ENCODE results near the gene ENTPD3. TPM values are rescaled to one million over a fixed set of nuclear protein-coding genes. Genes with fewer than 3 reads are reported as not detected.
"Not testable (repeated sequence)": the region's sequence is repeated elsewhere in the genome, so short reads cannot be mapped to it uniquely, and the experiment has no call there.

The ENTPD3 gene
- total and polyA plus RNA-seq, 7 experiments from 2014 or later, result not detected

DNA sequence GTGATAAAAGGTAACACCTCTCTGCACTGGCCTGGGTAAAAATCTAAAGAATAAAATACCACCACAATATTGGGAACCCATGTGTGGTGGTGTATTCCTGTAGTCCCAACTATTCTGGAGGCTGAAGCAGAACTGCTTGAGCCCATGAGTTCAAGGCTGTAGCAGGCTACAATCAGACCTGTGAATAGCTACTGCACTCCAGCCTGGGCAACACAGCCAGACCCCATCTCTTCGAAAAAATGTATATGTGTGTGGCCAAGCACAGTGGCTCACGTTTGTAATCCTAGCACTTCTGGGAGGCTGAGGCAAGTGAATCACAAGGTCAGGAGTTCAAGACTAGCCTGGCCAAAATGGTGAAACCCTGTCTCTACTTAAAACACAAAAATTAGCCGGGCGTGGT lies 68.3 kb downstream of the ENTPD3 start:
- ChIA-PET POLR2A (interaction anchor here (4.9 kb wide), 1 partner anchor 70 kb away, joined by 37 read pairs; the partner anchor contains the start of gene ZNF621), CTCF (no interaction called here)
- no peak overlapping the region for H3K4me3 ChIP-seq (ENCODE audit: low read length)
- peak overlapping the region in 8 of 10 donors; percentile 16 to 98 (median 88) for H3K4me3 Mint-ChIP-seq
- no peak overlapping the region for H3K27ac ChIP-seq (ENCODE audit: low read depth, low read length)
- H3K4me1 ChIP-seq (ENCODE audit: control insufficient read depth in 2 of 2, insufficient read depth in 2 of 2, low read length in 2 of 2), result peaks cover 22 to 28% of the 10 kb centered on the region in 2 donors
- peaks cover 24 to 71% (median 52%) of the 10 kb centered on the region in 7 donors for H3K4me1 Mint-ChIP-seq
- H3K36me3 ChIP-seq (ENCODE audit: control insufficient read depth in 2 of 3, insufficient read depth in 3 of 3, low read length in 3 of 3), result peaks cover 8 to 21% (median 10%) of the 10 kb centered on the region in 3 experiments
- peaks cover 0 to 4% (median 0%) of the 10 kb centered on the region in 11 donors for H3K9me3 Mint-ChIP-seq
- DNase-seq, result no peak
- peak overlapping the region in 5 of 9 donors; percentile 36 to 98 (median 95) for H3K27ac Mint-ChIP-seq
- H3K9me3 ChIP-seq (ENCODE audit: control insufficient read depth in 2 of 3, low read length in 3 of 3), result no peaks in the 10 kb centered on the region
- intact Hi-C loops (cut with micrococcal nuclease), result loop anchor here in 1 of 2 donors (5.0 to 10.0 kb wide), 3 partner anchors 1051 to 1559 kb away; partner anchors contain the start of genes RPSA, SCN11A and WDR48
- ATAC-seq, result no peak
- H3K27me3 Mint-ChIP-seq, result no peaks in the 10 kb centered on the region
- H3K36me3 Mint-ChIP-seq, result peaks cover 0 to 22% (median 15%) of the 10 kb centered on the region in 5 donors
- no peaks in the 10 kb centered on the region for H3K27me3 ChIP-seq (ENCODE audit: control insufficient read depth in 2 of 2, insufficient read depth in 2 of 2, low read length in 2 of 2)

- H3K36me3 ChIP-seq (ENCODE audit: control insufficient read depth in 2 of 3, insufficient read depth in 3 of 3, low read length in 3 of 3), result peaks cover 8 to 32% (median 10%) of the 10 kb centered on the region in 3 experiments
- intact Hi-C loops (cut with micrococcal nuclease), result loop anchor here in 1 of 2 donors (5.0 to 10.0 kb wide), 3 partner anchors 1052 to 1558 kb away; partner anchors contain the start of genes RPSA, SCN11A and WDR48
- Mint-ChIP-seq H3K9me3 (peaks cover 0 to 4% (median 0%) of the 10 kb centered on the region in 11 donors), H3K4me1 (peaks cover 24 to 74% (median 55%) of the 10 kb centered on the region in 7 donors), H3K36me3 (peaks cover 2 to 25% (median 18%) of the 10 kb centered on the region in 5 donors), H3K27ac (peak overlapping the region; percentile 90 to 99 (median 97)), H3K27me3 (no peaks in the 10 kb centered on the region), H3K4me3 (peak overlapping the region; percentile 81 to 99 (median 92))
- no peaks in the 10 kb centered on the region for H3K9me3 ChIP-seq (ENCODE audit: control insufficient read depth in 2 of 3, low read length in 3 of 3)
- peak overlapping the region; percentile 61 for H3K4me3 ChIP-seq (ENCODE audit: low read length)
- ATAC-seq (no peak), DNase-seq (no peak)
- peaks cover 22 to 28% of the 10 kb centered on the region in 2 donors for H3K4me1 ChIP-seq (ENCODE audit: control insufficient read depth in 2 of 2, insufficient read depth in 2 of 2, low read length in 2 of 2)
- H3K27ac ChIP-seq (ENCODE audit: low read depth, low read length), result peak overlapping the region; percentile 89
- ChIA-PET CTCF (no interaction called here), POLR2A (interaction anchor here (0.7 to 3.1 kb wide), 13 partner anchors 8 to 1305 kb away, joined by 3 to 26 read pairs (median 7); partner anchors contain the start of genes CTNNB1, EIF1B, ZNF619 and ZNF620)
- no peaks in the 10 kb centered on the region for H3K27me3 ChIP-seq (ENCODE audit: control insufficient read depth in 2 of 2, insufficient read depth in 2 of 2, low read length in 2 of 2)
These were observed 69.4 kb downstream of the ENTPD3 start for GRCh38 chr3:40456279-40456939.

- DNase-seq (peak; percentile 83 to 95 (median 94)), ATAC-seq (peak; percentile 82)
- Mint-ChIP-seq H3K27me3 (no peaks in the 10 kb centered on the region), H3K4me1 (peaks cover 22 to 67% (median 55%) of the 10 kb centered on the region in 7 donors), H3K4me3 (peak within 1 kb of the TSS; percentile 81 to 99 (median 92)), H3K36me3 (peaks cover 8 to 28% (median 25%) of the 10 kb centered on the region in 5 donors), H3K9me3 (peaks cover 0 to 4% (median 0%) of the 10 kb centered on the region in 11 donors), H3K27ac (peak within 1 kb of the TSS; percentile 91 to 99 (median 97))
- intact Hi-C loops (cut with micrococcal nuclease), result loop anchor here (1.0 to 10.0 kb wide), 13 partner anchors 20 to 1558 kb away; partner anchors contain the start of genes EIF1B (in 2 of the 2), RPSA (in 2 of the 2), ZNF619 (in 2 of the 2) and ZNF621 (in 2 of the 2)
- Histone ChIP-seq H3K27me3 (ENCODE audit: control insufficient read depth in 2 of 2, insufficient read depth in 2 of 2, low read length in 2 of 2) (no peaks in the 10 kb centered on the region), H3K4me1 (ENCODE audit: control insufficient read depth in 2 of 2, insufficient read depth in 2 of 2, low read length in 2 of 2) (peaks cover 17 to 28% of the 10 kb centered on the region in 2 donors), H3K4me3 (ENCODE audit: low read length) (peak within 1 kb of the TSS; percentile 61), H3K36me3 (ENCODE audit: control insufficient read depth in 2 of 3, insufficient read depth in 3 of 3, low read length in 3 of 3) (peaks cover 8 to 36% (median 10%) of the 10 kb centered on the region in 3 experiments), H3K27ac (ENCODE audit: low read depth, low read length) (peak within 1 kb of the TSS; percentile 89), H3K9me3 (ENCODE audit: control insufficient read depth in 2 of 3, low read length in 3 of 3) (no peaks in the 10 kb centered on the region)
- ChIA-PET POLR2A (interaction anchor here (0.7 to 3.1 kb wide), 14 partner anchors 9 to 1306 kb away, joined by 3 to 26 read pairs (median 7); partner anchors contain the start of genes CTNNB1, EIF1B, ZNF619 and ZNF620), CTCF (interaction anchor here (1.0 to 1.3 kb wide), 2 partner anchors 69 to 140 kb away, joined by 3 read pairs; no protein-coding TSS in a partner anchor)
These were observed 70.2 kb downstream of the ENTPD3 start, which contains the start of gene RPL14 for GRCh38 chr3:40456940-40457823. Gene RPL14 (plus strand): TSS chr3:40457339. CDS start chr3:40457472, 133 bp downstream.

DNA sequence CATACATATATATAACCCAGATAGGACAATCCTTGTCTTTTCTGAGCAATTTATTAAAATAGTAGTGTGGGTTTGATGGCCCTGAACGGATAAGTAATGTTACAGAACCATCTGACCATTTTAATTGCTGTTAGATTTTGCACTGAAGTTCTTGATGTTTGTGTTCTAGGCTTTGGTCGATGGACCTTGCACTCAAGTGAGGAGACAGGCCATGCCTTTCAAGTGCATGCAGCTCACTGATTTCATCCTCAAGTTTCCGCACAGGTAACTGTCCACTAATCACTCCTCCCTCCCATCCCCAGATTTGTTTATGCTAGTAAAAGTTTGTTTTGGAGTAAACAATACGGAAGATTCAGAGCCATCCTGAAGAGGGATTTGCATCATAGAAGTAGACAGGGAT lies 71.5 kb downstream of the ENTPD3 start:
- H3K4me1 Mint-ChIP-seq, result peaks cover 16 to 63% (median 47%) of the 10 kb centered on the region in 7 donors
- peak overlapping the region; percentile 80 to 98 (median 92) for H3K27ac Mint-ChIP-seq
- ChIA-PET POLR2A (interaction anchor here (1.6 to 3.1 kb wide), 8 partner anchors 8 to 741 kb away, joined by 6 to 26 read pairs (median 14); partner anchors contain the start of genes CTNNB1, EIF1B, ZNF619 and ZNF620), CTCF (no interaction called here)
- intact Hi-C loops (cut with micrococcal nuclease), result loop anchor here in 1 of 2 donors (5.0 to 10.0 kb wide), 3 partner anchors 1054 to 1556 kb away; partner anchors contain the start of genes RPSA, SCN11A and WDR48
- Histone ChIP-seq H3K4me1 (ENCODE audit: control insufficient read depth in 2 of 2, insufficient read depth in 2 of 2, low read length in 2 of 2) (peaks cover 17 to 20% of the 10 kb centered on the region in 2 donors), H3K9me3 (ENCODE audit: control insufficient read depth in 2 of 3, low read length in 3 of 3) (no peaks in the 10 kb centered on the region), H3K27ac (ENCODE audit: low read depth, low read length) (peak overlapping the region; percentile 89), H3K27me3 (ENCODE audit: control insufficient read depth in 2 of 2, insufficient read depth in 2 of 2, low read length in 2 of 2) (no peaks in the 10 kb centered on the region), H3K4me3 (ENCODE audit: low read length) (peak overlapping the region; percentile 61), H3K36me3 (ENCODE audit: control insufficient read depth in 2 of 3, insufficient read depth in 3 of 3, low read length in 3 of 3) (peaks cover 8 to 42% (median 10%) of the 10 kb centered on the region in 3 experiments)
- ATAC-seq, result no peak
- DNase-seq, result no peak
- peak overlapping the region; percentile 81 to 99 (median 92) for H3K4me3 Mint-ChIP-seq
- H3K36me3 Mint-ChIP-seq, result peaks cover 8 to 35% (median 32%) of the 10 kb centered on the region in 5 donors
- H3K27me3 Mint-ChIP-seq, result no peaks in the 10 kb centered on the region
- H3K9me3 Mint-ChIP-seq, result peaks cover 0 to 4% (median 0%) of the 10 kb centered on the region in 11 donors

DNA sequence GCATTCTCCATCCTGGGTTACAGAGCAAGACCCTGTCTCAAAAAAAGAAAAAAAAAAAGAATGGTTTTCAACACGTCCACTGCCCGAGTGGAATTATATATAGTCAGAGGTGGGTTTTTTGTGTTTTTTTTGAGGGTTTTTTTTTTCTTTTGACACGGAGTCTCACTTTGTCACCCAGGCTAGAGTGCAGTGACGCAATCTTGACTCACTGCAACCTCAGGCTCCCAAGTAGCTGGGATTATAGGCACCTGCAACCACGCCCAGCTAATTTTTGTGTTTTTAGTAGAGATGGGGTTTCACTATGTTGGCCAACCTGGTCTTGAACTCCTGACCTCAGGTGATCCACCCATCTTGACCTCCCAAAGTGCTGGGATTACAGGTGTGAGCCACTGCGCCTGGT lies 73.5 kb downstream of the ENTPD3 start:
- H3K4me3 ChIP-seq (ENCODE audit: low read length); H3K9me3 Mint-ChIP-seq; H3K27ac ChIP-seq (ENCODE audit: low read depth, low read length); H3K27me3 Mint-ChIP-seq; H3K27me3 ChIP-seq (ENCODE audit: control insufficient read depth in 2 of 2, insufficient read depth in 2 of 2, low read length in 2 of 2); H3K9me3 ChIP-seq (ENCODE audit: control insufficient read depth in 2 of 3, low read length in 3 of 3); intact Hi-C loops (cut with micrococcal nuclease); ATAC-seq; DNase-seq: not testable (repeated sequence)
- ChIA-PET POLR2A (interaction anchor here (0.6 to 0.7 kb wide), 2 partner anchors 8 to 1500 kb away, joined by 3 to 7 read pairs; no protein-coding TSS in a partner anchor), CTCF (interaction anchor here (0.8 kb wide), 1 partner anchor 317 kb away, joined by 6 read pairs; no protein-coding TSS in a partner anchor)
- Mint-ChIP-seq H3K4me3 (peak overlapping the region in 2 of 10 donors; percentile 18 to 27), H3K4me1 (peaks cover 25 to 71% (median 58%) of the 10 kb centered on the region in 7 donors), H3K36me3 (peaks cover 14 to 52% (median 46%) of the 10 kb centered on the region in 5 donors), H3K27ac (peak overlapping the region in 2 of 9 donors; percentile 38 to 52)
- peaks cover 8 to 49% (median 10%) of the 10 kb centered on the region in 3 experiments for H3K36me3 ChIP-seq (ENCODE audit: control insufficient read depth in 2 of 3, insufficient read depth in 3 of 3, low read length in 3 of 3)
- H3K4me1 ChIP-seq (ENCODE audit: control insufficient read depth in 2 of 2, insufficient read depth in 2 of 2, low read length in 2 of 2), result peaks cover 29 to 32% of the 10 kb centered on the region in 2 donors

Data from naive thymus-derived CD4-positive, alpha-beta T cell (primary cell).